Measurements from ENCODE around the gene MAP2. TPM values are rescaled to one million over a fixed set of nuclear protein-coding genes. Genes with fewer than 3 reads are reported as not detected.

The MAP2 gene
- total RNA-seq, 1 donor from 2014 or later, result 6.4 TPM

DNA sequence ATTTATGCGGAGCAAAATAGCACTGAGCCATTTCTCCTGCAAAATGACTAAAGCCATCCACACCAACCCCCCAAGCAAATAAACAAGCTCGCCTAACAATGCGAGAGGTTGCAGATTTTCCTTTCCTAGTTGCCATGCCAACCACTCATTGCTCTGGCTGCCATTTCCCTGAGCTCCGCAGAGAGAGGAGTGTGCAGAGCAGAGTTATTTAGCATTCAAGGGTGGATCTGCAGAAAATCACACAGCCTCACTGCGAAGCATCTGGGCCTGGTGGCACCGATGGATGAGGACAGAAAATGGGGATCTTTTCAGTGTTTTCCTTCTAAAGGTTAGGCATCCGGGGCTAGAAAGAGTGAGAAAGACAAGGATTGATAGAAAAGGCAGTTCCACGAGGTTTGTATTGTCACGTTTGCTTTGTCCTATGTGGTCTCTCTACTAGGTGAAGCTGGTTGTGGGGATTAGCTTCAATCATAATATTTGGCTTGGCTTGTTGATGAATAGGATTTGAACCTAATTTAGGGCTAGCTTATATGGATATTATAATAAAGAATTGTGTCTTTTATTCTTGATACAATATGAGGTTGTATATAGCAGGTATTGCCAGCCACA is 237.5 kb downstream of the MAP2 start:
- ATAC-seq, result no peak

DNA sequence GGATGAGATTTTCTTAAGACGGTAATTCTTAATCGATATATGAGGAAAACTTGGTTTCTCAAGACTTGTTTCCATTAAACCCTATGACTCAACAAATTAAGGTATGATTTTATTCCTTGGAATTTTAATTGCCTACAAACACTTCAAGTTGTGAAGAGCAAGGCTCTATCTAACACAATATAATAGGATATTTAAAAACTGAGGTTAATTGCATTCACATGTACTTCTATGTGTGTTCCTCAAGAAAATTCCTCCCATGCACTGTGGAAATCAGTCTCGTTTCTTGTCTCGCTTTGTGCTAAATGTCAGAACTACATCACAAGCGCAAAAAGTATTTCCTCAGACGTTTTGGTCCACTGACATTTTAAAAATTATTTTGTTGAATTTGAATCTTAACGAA is 238.2 kb downstream of the MAP2 start:
- no peak for ATAC-seq

DNA sequence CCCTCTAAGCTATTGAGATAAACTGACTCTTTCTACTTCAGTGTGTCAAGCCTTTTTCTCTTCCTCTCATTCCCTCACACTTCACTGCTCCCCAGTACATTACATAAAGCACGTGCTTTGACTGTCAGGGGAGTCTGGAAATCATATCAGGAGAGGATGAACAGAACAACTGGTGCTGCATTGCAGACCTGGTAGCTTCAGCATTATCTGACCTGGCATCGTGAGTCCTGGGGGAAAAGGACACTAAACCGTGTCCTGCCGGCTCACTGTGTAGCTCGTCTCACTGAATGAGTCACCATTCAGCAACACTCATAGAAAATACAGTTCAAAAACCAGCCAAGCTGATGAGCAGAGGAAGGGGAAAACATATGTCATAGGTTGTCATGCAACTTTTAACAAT is 239.3 kb downstream of the MAP2 start:
- no peak for ATAC-seq

DNA sequence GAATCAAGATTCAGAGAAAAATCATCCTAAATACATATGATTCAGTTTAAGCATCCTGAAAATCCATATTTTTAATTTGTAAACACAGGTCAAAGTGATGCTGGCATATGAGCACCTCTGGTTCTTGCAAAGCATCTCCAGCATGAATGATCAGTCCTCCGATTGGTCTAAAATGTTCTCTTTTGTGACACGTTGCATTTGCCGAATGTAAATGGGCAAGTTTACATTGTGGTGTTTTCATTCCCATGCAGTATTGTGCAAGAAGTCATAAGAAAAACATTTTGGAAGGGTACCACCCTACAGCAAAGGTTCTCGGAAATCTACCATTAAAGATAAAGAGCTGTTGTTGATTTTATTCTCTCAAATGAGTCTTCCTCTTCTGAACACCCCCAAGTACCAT is 239.8 kb downstream of the MAP2 start:
- ATAC-seq, result no peak

DNA sequence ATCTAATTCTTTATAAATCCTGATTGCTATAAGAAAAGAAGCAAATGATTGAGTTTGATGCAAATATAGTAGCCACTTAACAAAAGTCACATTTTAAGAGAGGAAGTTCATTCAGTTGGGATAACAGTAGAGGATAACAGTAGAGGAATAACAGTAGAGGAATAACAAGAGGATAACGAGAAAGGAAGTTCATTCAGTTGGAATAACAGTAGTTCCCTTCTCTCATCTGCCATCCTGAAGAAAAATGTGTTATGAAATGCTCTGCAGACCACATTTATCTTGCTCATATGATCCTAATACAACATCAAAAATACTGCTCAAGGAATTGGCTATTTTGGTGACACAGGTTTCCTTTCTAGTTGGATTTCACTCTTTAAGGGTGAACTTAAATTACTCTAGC is 242.4 kb downstream of the MAP2 start:
- no peak for ATAC-seq

DNA sequence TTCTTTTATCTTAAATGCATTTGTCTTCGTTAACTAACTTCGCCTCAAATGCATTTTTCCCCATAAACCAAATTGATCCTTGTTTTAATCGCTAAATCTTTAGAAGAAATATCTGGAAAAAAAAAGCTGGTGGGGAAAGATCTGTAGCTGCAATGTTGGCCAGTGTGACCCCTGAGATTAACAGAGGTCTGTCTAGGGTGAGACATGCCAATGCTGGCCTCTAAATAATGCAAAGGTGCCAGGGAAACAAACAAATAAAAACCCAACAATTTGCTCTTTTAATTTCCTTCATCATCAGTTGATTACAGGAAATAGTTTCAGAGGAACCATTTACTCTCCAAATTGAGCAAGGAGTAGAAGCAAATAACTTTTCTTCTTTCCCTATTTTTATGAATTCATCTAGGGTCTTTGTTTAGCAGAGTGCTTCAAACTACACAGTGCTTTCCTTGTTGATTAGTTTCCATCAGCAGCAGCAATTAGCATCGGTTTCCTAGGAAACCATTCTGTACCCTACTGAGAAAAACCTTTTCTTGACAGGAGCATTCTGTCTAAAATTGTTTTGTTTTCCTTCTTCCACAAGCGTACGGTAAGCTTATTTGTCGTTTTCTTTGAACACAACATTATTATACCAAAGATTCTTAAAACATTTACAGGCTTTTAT is 247.3 kb downstream of the MAP2 start:
- ATAC-seq, result no peak

DNA sequence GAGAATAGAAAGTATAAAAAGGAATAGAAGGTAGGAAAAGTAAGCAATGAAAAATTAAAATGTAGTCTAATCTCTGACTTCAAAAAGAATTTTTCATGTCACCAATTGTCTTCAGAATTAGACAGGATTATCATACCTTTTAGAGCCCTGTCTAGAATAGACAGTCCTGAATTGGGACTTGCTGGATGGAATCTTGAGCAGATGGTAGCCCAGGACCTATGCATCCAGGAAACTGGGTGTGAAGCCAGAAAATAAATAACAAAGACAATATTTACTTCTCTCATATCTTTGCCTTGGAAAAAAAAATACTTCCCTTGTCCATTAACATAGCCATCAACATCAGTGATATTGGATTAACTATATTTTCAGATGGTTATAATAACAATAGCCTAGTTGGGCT is 250.0 kb downstream of the MAP2 start:
- no peak for ATAC-seq

DNA sequence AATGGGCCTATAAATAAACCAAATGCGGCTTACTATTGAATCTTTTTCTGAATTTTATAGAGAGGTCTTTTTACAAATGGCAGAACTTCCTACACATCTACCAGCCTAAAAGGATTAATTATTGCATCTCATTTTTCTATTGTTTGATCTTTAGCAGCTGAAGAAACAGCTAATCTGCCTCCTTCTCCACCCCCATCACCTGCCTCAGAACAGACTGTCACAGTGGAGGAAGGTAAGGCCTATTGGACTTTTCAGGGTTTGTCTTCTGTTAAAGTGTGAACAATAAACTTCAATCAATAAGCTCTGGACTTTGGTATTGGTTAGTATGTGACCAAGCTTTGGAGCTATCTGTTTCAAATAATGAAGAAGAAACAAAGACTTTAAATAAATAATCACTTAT is 256.7 kb downstream of the MAP2 start:
- ATAC-seq, result no peak

DNA sequence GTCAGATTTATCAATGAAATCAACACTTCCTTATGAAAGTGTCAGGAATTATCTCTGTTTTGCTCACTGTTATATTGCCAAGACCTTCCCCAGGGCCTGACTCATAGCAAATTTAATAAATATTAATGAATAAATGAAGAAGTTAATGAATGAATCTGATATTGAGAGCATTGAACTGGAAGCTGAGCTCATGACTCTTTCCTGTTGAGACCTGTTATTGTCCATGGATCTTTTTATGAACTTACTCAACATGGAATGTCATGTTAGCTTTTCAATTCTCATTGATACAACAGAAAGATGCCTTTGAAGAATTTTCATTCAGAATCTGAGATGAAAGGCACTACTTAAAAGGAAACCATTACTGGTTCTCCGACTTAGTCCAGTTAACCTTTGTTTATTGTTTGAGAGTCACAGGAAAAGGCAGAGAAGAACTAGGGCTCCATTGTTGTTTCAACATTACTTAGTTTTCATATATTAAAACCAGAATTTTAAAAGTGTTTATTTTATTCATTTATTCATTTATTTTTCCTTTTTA is 257.4 kb downstream of the MAP2 start:
- ATAC-seq, result no peak

DNA sequence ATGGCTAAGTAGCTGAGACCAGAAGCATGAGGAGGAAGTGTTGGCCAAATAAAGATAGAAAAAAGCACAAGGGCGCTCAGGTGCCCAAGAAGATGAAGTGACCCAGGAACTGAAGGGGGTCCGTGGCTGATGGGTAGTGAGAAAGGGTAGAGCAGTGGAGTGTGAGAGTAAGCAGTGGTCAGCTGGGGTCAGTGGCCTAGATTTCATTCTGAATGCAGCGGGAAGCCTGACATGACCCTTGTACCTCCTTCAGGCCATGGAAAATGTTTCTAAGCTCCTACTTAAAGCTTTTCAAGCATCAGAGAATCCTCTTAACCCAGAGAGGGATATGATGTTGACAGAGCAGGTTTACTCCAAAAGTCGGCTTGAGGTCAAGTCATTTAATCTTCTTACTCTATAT is 258.8 kb downstream of the MAP2 start:
- no peak for ATAC-seq

DNA sequence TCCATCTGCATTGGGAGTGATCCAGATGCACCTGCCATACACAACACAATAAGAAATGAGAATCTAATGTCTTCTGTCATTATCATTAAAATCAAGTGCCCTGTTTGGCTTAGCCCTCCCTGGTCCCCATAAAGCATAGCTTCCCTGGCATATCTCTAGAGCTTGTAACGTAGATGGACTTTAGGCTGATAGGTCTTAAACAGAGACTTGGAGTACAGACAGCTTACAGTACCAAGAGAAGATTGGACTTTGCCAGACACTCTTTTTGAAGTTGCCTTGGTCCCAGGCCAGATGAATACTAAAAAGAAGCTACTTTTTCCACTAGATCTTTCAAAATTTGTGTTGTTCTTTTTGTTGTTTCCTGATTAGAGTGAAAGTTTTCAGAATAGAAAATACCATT is 261.5 kb downstream of the MAP2 start:
- ATAC-seq, result no peak

DNA sequence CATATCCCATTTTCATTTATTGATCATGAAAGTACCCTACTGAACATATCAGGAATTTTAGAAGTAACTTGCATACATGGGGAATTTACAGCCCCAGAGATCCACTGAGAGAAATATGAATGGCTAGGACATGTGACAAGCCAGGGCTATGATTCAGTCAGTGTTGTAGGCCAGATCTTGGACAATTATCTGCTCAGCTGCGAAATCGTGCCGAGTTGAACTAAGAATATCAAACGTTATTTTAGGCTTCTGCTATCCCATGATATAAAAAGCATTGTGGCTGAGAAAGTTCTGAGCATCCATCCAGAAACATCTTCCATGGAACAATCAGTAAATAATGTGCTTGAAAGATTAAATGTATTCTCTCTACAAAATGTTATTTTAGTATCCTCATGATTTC is 262.1 kb downstream of the MAP2 start:
- no peak for ATAC-seq

DNA sequence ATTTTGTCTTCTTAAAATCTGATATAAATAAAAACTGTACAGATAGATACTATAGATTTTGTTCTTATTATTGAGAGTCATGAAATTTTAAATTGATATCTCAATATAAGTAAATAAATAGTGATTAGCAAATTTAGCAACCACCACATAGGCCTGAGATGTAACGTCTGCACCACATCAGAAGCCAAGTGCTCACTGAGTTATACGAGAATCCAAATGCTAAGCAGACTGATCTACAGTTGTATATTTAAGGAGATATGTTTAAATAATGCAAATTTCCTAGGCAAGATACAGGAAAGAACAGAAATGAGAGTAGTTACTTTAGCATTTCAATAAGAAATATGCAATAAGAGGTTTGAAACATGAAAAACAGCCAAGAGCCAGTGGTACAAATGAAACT is 262.6 kb downstream of the MAP2 start:
- no peak for ATAC-seq

DNA sequence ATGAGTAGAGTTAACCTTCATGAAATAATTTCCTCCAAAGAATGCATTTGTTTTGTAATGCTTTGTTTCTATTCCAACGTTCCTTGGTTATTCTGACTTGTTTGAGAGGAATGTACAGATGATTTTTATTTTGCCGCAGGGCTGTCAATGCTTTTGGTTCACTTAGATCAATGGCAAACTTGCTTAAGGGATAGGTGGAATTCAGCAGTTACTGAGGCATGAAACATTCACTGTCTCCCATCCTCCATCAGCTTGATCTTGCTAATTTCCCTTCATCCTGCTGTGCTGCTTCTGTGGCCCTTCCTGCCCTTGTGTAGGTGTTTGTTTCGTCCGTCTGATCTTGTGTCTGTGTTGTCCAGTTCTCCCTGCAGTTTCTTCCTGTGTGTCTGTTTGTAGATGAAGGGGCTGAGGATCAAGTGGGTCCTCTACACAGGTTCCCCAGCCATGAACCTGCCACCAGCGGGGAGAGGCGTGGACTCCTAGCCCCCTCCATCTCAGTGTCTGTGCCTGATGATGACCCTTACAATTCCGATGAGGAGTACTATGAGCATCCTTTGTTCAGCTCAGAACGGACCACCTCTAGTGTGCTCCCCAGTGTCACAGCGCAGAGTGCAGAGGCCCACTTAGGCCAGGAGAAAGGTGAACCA is 263.6 kb downstream of the MAP2 start:
- no peak for ATAC-seq

DNA sequence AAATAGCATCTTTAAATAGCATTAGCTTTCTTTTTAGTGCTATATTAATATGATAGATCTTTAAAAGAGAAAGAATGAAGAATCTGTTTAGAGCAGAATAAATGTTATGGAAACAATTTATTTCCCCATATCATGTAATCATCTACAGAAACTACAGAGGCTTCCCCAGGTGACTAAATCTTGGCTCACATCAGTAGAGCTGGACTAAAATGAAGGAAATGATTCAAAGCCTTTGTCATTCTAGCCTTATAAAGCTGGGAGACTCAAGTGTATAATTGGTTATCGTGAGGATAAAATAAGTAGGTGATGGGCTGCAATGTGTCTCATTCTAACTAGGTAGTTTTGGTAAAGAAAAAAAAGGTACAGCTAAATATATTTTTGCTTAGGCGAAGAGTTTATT is 264.5 kb downstream of the MAP2 start:
- no peak for ATAC-seq

DNA sequence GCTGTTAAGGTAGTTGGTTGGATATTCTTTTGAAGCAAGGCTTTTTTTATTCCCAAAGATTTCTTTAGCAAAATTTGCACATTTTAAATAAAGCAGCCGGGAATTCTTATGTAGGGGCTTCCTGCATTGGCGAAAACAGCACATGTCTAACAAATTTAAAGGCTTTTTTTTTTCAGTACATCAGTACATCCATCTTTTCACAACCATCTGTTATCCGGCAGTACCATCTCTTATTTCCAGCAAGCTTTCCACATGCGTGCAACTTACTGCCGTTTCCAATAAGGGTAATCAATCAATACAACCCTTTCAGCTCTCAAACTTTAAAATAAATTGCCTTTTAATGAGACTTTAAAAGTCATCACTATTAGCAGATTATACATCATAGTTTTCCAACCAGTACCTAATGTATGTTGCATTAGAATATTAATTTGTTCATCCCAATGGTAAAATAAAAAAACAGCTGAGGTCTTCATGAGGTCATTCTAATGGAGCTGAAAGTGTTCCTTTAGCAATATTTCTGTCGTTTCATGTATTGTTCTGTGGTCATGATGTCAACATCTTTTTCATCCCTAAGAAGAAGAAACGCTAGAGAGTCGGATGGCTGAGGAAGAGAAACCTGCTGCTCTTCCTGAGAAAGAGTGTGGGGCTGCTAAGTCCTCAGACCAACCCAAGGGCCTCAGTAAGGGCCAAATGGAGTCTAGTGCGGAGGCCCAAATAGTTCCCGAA is 266.3 kb downstream of the MAP2 start:
- no peak for ATAC-seq

DNA sequence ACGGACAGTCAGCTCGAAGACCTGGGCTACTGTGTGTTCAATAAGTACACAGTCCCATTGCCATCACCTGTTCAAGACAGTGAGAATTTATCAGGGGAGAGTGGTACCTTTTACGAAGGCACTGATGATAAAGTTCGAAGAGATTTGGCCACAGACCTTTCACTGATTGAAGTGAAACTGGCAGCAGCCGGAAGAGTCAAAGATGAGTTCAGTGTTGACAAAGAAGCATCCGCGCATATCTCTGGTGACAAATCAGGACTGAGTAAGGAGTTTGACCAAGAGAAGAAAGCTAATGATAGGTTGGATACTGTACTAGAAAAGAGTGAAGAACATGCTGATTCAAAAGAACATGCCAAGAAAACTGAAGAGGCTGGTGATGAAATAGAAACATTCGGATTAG is 270.9 kb downstream of the MAP2 start:
- ATAC-seq, result no peak

DNA sequence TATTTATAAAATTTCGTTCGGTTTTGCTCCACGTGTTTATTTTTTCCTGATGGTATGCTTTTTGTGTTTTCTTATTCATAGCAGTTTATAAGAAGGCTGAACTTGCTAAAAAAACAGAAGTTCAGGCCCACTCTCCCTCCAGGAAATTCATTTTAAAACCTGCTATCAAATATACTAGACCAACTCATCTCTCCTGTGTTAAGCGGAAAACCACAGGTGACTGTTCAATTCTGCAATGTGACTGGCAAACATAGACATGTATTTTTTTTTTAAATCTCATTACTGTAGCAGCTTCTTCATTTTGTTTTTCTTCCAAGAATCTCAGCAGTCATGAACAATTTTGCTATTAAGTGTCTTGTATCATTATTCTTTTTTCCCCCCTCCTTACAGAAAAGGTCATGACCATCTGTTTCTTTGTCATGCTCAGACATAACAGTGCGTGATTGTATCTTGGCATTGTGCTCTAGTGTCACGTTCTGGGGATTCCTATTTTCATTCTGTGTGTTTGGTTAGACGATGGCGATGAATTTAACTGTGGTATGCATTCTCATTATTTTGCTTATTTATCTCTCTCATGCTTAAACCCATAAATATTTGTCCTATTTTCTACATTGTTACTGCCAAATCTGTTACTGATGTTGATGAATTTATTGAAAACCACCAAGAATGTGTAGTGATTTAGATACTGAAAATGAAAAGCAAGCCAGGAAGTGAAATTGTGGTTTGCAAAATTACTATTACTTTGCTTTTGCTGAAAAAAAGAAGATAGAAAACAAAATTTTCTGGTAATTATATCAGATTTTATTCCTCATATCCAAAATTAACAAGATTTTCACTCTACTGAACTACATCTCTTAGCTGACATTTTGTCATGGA is 273.2 kb downstream of the MAP2 start:
- no peak for ATAC-seq

DNA sequence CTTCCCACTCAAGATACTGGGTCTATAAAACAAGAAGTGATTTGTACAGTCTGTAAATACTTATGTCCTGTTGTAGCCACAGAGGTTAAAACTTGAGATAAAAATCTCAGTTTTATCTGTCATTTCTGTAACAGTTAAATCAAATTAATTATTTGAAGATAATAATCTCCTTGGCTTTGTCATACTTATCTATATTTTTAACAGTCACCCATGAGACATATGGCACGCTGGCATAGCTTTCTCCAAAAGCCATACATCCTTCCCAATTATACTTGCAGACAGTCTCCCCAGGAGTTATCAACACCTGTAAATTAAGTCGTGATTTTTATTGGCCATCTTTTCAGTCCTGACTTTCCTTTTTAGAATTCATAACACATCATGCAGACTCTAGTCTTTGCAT is 278.9 kb downstream of the MAP2 start:
- ATAC-seq, result no peak

DNA sequence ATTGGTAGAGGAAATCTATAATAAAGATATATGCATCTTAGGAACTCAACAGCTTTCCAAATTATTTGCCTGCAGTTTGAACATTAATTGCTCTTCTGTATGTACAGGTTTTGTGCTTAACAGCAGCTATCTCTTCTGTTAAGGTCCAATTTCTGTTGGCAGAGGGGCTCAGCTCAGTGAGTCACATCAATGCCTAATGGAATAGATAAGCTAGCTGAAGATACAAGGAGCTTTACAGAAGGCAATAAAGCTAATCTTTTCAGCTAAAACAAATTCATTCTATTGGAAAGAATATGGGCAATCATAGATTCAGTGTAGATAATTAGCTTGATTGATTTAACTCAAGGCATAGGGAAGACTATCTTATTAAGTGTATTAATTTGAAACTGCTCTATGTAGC is 289.4 kb downstream of the MAP2 start:
- no peak for ATAC-seq

DNA sequence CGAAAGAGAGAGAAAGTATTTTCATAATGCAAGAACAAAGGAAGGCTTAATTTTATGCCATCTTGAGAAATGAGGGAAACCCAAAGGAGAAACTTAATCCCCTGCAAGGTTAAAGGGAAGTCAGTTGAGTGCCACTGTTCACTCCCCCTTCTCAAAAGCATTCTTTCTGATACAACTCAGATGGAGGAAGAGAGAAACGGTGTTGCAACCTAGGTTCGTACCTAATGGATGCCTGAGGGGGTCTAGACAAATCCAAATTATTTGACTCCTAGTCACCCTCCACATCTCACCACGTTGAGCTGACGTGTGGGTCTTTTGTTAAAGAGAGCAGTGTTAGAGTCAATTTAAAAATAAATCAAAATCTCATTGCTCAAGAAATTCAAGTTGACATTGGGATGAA is 295.2 kb downstream of the MAP2 start:
- ATAC-seq, result no peak

DNA sequence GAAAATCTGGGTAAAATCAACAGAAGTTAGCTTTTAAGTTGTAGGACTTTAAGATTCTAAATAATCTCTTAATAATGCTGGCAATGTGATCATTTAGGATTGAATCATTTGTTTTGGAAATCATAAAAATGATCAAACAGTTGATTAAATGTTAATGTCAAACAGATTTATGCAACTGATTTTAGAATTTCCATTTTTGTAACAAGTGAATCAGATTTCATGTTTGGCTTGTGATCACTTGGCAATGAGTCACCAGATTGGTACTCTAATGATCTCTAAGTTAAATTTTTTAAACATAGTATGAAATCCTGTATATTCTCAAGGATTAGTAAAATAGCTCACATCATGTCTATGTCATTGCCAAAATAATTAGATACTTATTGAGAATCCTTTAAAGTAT is 297.6 kb downstream of the MAP2 start:
- ATAC-seq, result no peak

DNA sequence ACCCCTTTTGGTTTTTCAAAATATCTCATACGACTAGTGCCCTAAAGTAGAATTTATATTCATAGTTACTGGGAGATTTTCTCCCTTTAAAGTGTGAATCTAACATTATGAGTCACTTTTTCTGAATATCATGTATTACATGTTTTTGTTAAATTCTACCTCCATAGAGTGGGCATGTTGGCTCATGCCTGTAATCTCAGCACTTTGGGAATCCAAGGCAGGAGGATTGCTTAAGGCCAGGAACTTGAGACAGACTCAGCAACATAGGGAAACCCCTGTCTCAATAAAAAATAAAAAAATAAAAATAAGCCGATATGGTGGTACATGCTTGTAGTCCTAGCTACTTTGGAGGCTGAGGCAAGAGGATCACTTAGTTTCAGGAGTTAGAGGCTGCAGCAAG is 302.5 kb downstream of the MAP2 start:
- no peak for ATAC-seq
